Urothelium cell line (cell line): ENCODE results near the gene TNNT3.
A peak's percentile ranks its signal among the peaks of the same experiment; 100 is the strongest.

Experiments used
- DNase-seq: peaks from one replicate; pipeline ENCODE4 v3.0.0; 2011; ENCODE audit warnings: low spot score, mixed read lengths
- FAIRE-seq: peaks from 2 replicates; lab custom pipeline; 2011; peaks lifted over from hg19 to GRCh38; lab: Jason Lieb, UNC

Gene TNNT3

GRCh38 chr11:1947592-1948237, 28.2 kb downstream of the TNNT3 start:
- no peak for FAIRE-seq
- no peak for DNase-seq

GRCh38 chr11:1948389-1948788, 28.9 kb downstream of the TNNT3 start:
- DNase-seq (no peak), FAIRE-seq (no peak)

GRCh38 chr11:1949302-1949701, 29.8 kb downstream of the TNNT3 start:
- DNase-seq (no peak), FAIRE-seq (no peak)

- no peak for FAIRE-seq
- DNase-seq, result no peak
Observed at GRCh38 chr11:1949922-1950321, 30.4 kb downstream of the TNNT3 start.

- FAIRE-seq, result no peak
- DNase-seq, result no peak
Observed at GRCh38 chr11:1952806-1953482, 33.4 kb downstream of the TNNT3 start.

- FAIRE-seq (no peak), DNase-seq (no peak)
Observed at GRCh38 chr11:1953489-1954266, 34.2 kb downstream of the TNNT3 start.

- FAIRE-seq (no peak), DNase-seq (no peak)
Observed at GRCh38 chr11:1958367-1958766, 38.9 kb downstream of the TNNT3 start.

GRCh38 chr11:1959786-1960185, 40.3 kb downstream of the TNNT3 start:
- FAIRE-seq (no peak), DNase-seq (no peak)

- DNase-seq (no peak), FAIRE-seq (no peak)
Observed at GRCh38 chr11:1963864-1964263, 44.4 kb downstream of the TNNT3 start.

- no peak for DNase-seq
- FAIRE-seq, result no peak
Observed at GRCh38 chr11:1964348-1964747, 44.8 kb downstream of the TNNT3 start.

- FAIRE-seq (no peak), DNase-seq (no peak)
Observed at GRCh38 chr11:1964955-1965354, 45.5 kb downstream of the TNNT3 start.

- FAIRE-seq, result no peak
- DNase-seq, result no peak
Observed at GRCh38 chr11:1966531-1966930, 47.0 kb downstream of the TNNT3 start.

- DNase-seq, result no peak
- FAIRE-seq, result no peak
Observed at GRCh38 chr11:1967641-1968225, 48.2 kb downstream of the TNNT3 start.

GRCh38 chr11:1968454-1969002, 49.0 kb downstream of the TNNT3 start:
- FAIRE-seq (peak; percentile 30), DNase-seq (no peak)

GRCh38 chr11:1969035-1969434, 49.5 kb downstream of the TNNT3 start:
- FAIRE-seq (no peak), DNase-seq (no peak)

GRCh38 chr11:1969776-1970175, 50.3 kb downstream of the TNNT3 start:
- DNase-seq (no peak), FAIRE-seq (no peak)

GRCh38 chr11:1970956-1971355, 51.5 kb downstream of the TNNT3 start:
- DNase-seq, result no peak
- no peak for FAIRE-seq

GRCh38 chr11:1975185-1975584, 55.7 kb downstream of the TNNT3 start:
- FAIRE-seq (no peak), DNase-seq (no peak)

- no peak for DNase-seq
- no peak for FAIRE-seq
Observed at GRCh38 chr11:1978720-1979473, 59.4 kb downstream of the TNNT3 start.

- no peak for FAIRE-seq
- DNase-seq, result no peak
Observed at GRCh38 chr11:1979607-1980006, 60.1 kb downstream of the TNNT3 start.
